T-cell (primary cell): Measurements from ENCODE around the gene CADM2. TPM values are rescaled to one million over a fixed set of nuclear protein-coding genes. Genes with fewer than 3 reads are reported as not detected.

Experiments used
- ATAC-seq, 4 experiments: fragments of 200-7000 bp in 3 of 4; fragments of 150-1000 bp in 1 of 4; cut with Tn5 transposase; replicated peaks in 1 of 4; 1 replicate in 3 of 4; 2 replicates in 1 of 4; pipeline ENCODE4 v1.10.0; 2021; ENCODE audit warnings: moderate library complexity in 3 of 4, mild to moderate bottlenecking in 2 of 4, moderate number of reproducible peaks in 1 of 4
- CTCF ChIA-PET, 2 donors: fragments of 300-600 bp; sonication (Branson Sonifier 250); formaldehyde crosslinking; loops; one replicate each; lab custom pipeline; 2022; ENCODE audit warnings: antibody characterized with exemption in 2 of 2; lab: Charles Lee
- POLR2A ChIA-PET, 2 donors: fragments of 300-600 bp; sonication (Branson Sonifier 250); formaldehyde crosslinking; loops; one replicate each; lab custom pipeline; 2022; ENCODE audit warnings: antibody characterized with exemption in 2 of 2; lab: Charles Lee
- DNase-seq, 35 experiments: peaks; one replicate each; pipeline versions ENCODE4 v3.0.0 to v3.0.0-alpha.2; 2013 to 2023
- H3K27ac ChIP-seq: one replicate; pipeline ENCODE4 v1.5.1; 2013; ENCODE audit warnings: low read length
- H3K27me3 ChIP-seq, 2 experiments: replicated peaks in 1 of 2; 1 replicate in 1 of 2; 2 replicates in 1 of 2; pipeline versions ENCODE4 v1.6.1 to v1.7.0; 2013; ENCODE audit warnings: low read length in 1 of 2, mixed read lengths in 1 of 2; ENCODE audit not compliant: control insufficient read depth in 2 of 2, insufficient read depth in 2 of 2; ENCODE audit errors: extremely low read depth in 1 of 2
- H3K36me3 ChIP-seq, 2 donors: 1 replicate in 1 of 2; 2 replicates in 1 of 2; pipeline versions ENCODE4 v1.6.1 to v1.7.0; 2013; ENCODE audit warnings: low read length in 1 of 2; ENCODE audit not compliant: control insufficient read depth in 2 of 2, insufficient read depth in 1 of 2; ENCODE audit errors: extremely low read depth in 1 of 2
- H3K4me1 ChIP-seq, 2 experiments: 1 replicate in 1 of 2; 2 replicates in 1 of 2; pipeline versions ENCODE4 v1.6.1 to v1.7.0; 2013; ENCODE audit warnings: low read length in 2 of 2, mixed read lengths in 1 of 2; ENCODE audit not compliant: insufficient read depth in 2 of 2, control insufficient read depth in 1 of 2; ENCODE audit errors: extremely low read depth in 1 of 2
- H3K4me3 ChIP-seq, 2 donors: 1 replicate in 1 of 2; 2 replicates in 1 of 2; pipeline versions ENCODE4 v1.5.1 to v1.7.0; 2013; ENCODE audit warnings: mild to moderate bottlenecking in 2 of 2, low read length in 1 of 2, moderate library complexity in 1 of 2; ENCODE audit not compliant: control insufficient read depth in 1 of 2; ENCODE audit errors: extremely low read depth in 1 of 2
- H3K9me3 ChIP-seq: 2 replicates; pipeline ENCODE4 v1.7.0; 2013
- H3K27ac Mint-ChIP-seq, 2 donors: one replicate each; pipeline ENCODE4 v1.8.0; 2020 to 2021; ENCODE audit warnings: mild to moderate bottlenecking in 2 of 2, mixed read lengths in 2 of 2
- H3K27me3 Mint-ChIP-seq, 2 donors: one replicate each; pipeline ENCODE4 v1.8.0; 2021 to 2022; ENCODE audit warnings: mixed read lengths in 2 of 2
- H3K36me3 Mint-ChIP-seq: one replicate; pipeline ENCODE4 v1.8.0; 2021; ENCODE audit warnings: mixed read lengths
- H3K4me1 Mint-ChIP-seq, 3 donors: one replicate each; pipeline ENCODE4 v1.8.0; 2020 to 2022; ENCODE audit warnings: mixed read lengths in 3 of 3, mild to moderate bottlenecking in 1 of 3
- H3K4me3 Mint-ChIP-seq, 3 donors: one replicate each; pipeline ENCODE4 v1.8.0; 2020 to 2022; ENCODE audit warnings: mild to moderate bottlenecking in 3 of 3, mixed read lengths in 3 of 3, moderate library complexity in 3 of 3
- H3K9me3 Mint-ChIP-seq, 3 donors: one replicate each; pipeline ENCODE4 v1.8.0; 2020 to 2022; ENCODE audit warnings: mixed read lengths in 3 of 3
- WGBS: methylation state at CpG from one replicate; pipeline ENCODE4 v1.1.5; 2013; ENCODE audit warnings: missing lambda C conversion rate; ENCODE audit not compliant: insufficient coverage; 5-methylcytosine and 5-hydroxymethylcytosine counted together
- total RNA-seq, 35 experiments: library from RNA in 6 of 35; stranded (reverse) in 6 of 35; fragments of 120-200 nt in 1 of 35; gene quantifications; one replicate each; pipeline versions ENCODE4 v1.2.1 to v1.2.4 and lab custom pipeline; 2013 to 2026

The CADM2 gene
- total RNA-seq, 5 donors from 2014 or later (not counting 1 experiment from before 2014, with no cell fraction given) = 0.23 to 0.25 TPM; not detected in 3

GRCh38 chr3:84980011-84980410 is 21.2 kb downstream of the CADM2 start:
- Histone ChIP-seq H3K4me3 (no peak overlapping the region), H3K4me1 (no peaks in the 10 kb centered on the region), H3K27me3 (no peaks in the 10 kb centered on the region), H3K9me3 (no peaks in the 10 kb centered on the region), H3K36me3 (no peaks in the 10 kb centered on the region), H3K27ac (no peak overlapping the region)
- DNase-seq (no peak), ATAC-seq (no peak)
- Mint-ChIP-seq H3K36me3 (no peaks in the 10 kb centered on the region), H3K27me3 (no peaks in the 10 kb centered on the region), H3K9me3 (peaks cover 0 to 8% (median 5%) of the 10 kb centered on the region in 3 donors), H3K4me1 (no peaks in the 10 kb centered on the region), H3K27ac (no peak overlapping the region), H3K4me3 (no peak overlapping the region)
- 92% methylated on average over 2 of the region's 3 CpGs for WGBS
- ChIA-PET POLR2A (no interaction called here), CTCF (no interaction called here)

- WGBS = 100% methylated on average over 1 of the region's 2 CpGs
- no peak overlapping the region for H3K4me3 ChIP-seq
Observed at GRCh38 chr3:84980456-84980855, 21.7 kb downstream of the CADM2 start.

GRCh38 chr3:84983490-84983889 is 24.7 kb downstream of the CADM2 start:
- Histone ChIP-seq H3K27me3 (no peaks in the 10 kb centered on the region), H3K4me3 (no peak overlapping the region), H3K36me3 (no peaks in the 10 kb centered on the region), H3K27ac (no peak overlapping the region), H3K4me1 (no peaks in the 10 kb centered on the region), H3K9me3 (no peaks in the 10 kb centered on the region)
- POLR2A ChIA-PET = no interaction called here
- H3K27ac Mint-ChIP-seq = no peak overlapping the region
- 60% methylated on average over 1 of the region's 3 CpGs for WGBS
- no peak for ATAC-seq
- no peak for DNase-seq
- H3K9me3 Mint-ChIP-seq = peaks cover 4 to 14% (median 12%) of the 10 kb centered on the region in 3 donors
- no peaks in the 10 kb centered on the region for H3K27me3 Mint-ChIP-seq
- no peak overlapping the region for H3K4me3 Mint-ChIP-seq
- CTCF ChIA-PET = interaction anchor here in 1 of 2 donors (0.6 kb wide), 1 partner anchor 35 kb away, joined by 3 read pairs; no protein-coding TSS in a partner anchor
- H3K4me1 Mint-ChIP-seq = no peaks in the 10 kb centered on the region
- H3K36me3 Mint-ChIP-seq = no peaks in the 10 kb centered on the region

More at GRCh38 chr3:84980456-84980855, 21.7 kb downstream of the CADM2 start:
- ChIA-PET POLR2A (no interaction called here), CTCF (no interaction called here)
- no peaks in the 10 kb centered on the region for H3K27me3 ChIP-seq
- Mint-ChIP-seq H3K9me3 (peaks cover 0 to 8% (median 5%) of the 10 kb centered on the region in 3 donors), H3K27ac (no peak overlapping the region), H3K36me3 (no peaks in the 10 kb centered on the region), H3K4me3 (no peak overlapping the region), H3K4me1 (no peaks in the 10 kb centered on the region), H3K27me3 (no peaks in the 10 kb centered on the region)
- H3K36me3 ChIP-seq = no peaks in the 10 kb centered on the region
- H3K27ac ChIP-seq = no peak overlapping the region
- DNase-seq (no peak), ATAC-seq (no peak)
- H3K9me3 ChIP-seq = no peaks in the 10 kb centered on the region
- H3K4me1 ChIP-seq = no peaks in the 10 kb centered on the region

- H3K27ac ChIP-seq = no peak overlapping the region
- no peaks in the 10 kb centered on the region for H3K4me1 ChIP-seq
- H3K27me3 Mint-ChIP-seq = no peaks in the 10 kb centered on the region
- H3K9me3 ChIP-seq = no peaks in the 10 kb centered on the region
- ChIA-PET CTCF (no interaction called here), POLR2A (no interaction called here)
- H3K4me3 ChIP-seq = no peak overlapping the region
- no peak overlapping the region for H3K27ac Mint-ChIP-seq
- no peaks in the 10 kb centered on the region for H3K4me1 Mint-ChIP-seq
- no peaks in the 10 kb centered on the region for H3K27me3 ChIP-seq
- DNase-seq = no peak
- ATAC-seq = no peak
- no peak overlapping the region for H3K4me3 Mint-ChIP-seq
- H3K36me3 ChIP-seq = no peaks in the 10 kb centered on the region
- H3K36me3 Mint-ChIP-seq = no peaks in the 10 kb centered on the region
- peaks cover 4 to 14% (median 13%) of the 10 kb centered on the region in 3 donors for H3K9me3 Mint-ChIP-seq
Observed at GRCh38 chr3:84984429-84984828, 25.6 kb downstream of the CADM2 start.

- Mint-ChIP-seq H3K27me3 (no peaks in the 10 kb centered on the region), H3K27ac (no peak overlapping the region), H3K9me3 (peaks cover 4 to 14% (median 10%) of the 10 kb centered on the region in 3 donors), H3K4me3 (no peak overlapping the region), H3K4me1 (no peaks in the 10 kb centered on the region), H3K36me3 (no peaks in the 10 kb centered on the region)
- no peak overlapping the region for H3K4me3 ChIP-seq
- ChIA-PET POLR2A (no interaction called here), CTCF (no interaction called here)
- DNase-seq (no peak), ATAC-seq (no peak)
- no peaks in the 10 kb centered on the region for H3K27me3 ChIP-seq
- H3K36me3 ChIP-seq = no peaks in the 10 kb centered on the region
- no CpG with 5 or more reads among the region's 1 CpG for WGBS
- no peaks in the 10 kb centered on the region for H3K9me3 ChIP-seq
- H3K4me1 ChIP-seq = no peaks in the 10 kb centered on the region
- no peak overlapping the region for H3K27ac ChIP-seq
Observed at GRCh38 chr3:84985795-84986194, 27.0 kb downstream of the CADM2 start.

- ChIA-PET POLR2A (no interaction called here), CTCF (no interaction called here)
- no peak overlapping the region for H3K27ac Mint-ChIP-seq
- H3K4me1 ChIP-seq = no peaks in the 10 kb centered on the region
- WGBS = no CpG with 5 or more reads among the region's 3 CpGs
- H3K4me3 Mint-ChIP-seq = no peak overlapping the region
- H3K27me3 Mint-ChIP-seq = no peaks in the 10 kb centered on the region
- H3K4me3 ChIP-seq = no peak overlapping the region
- no peak overlapping the region for H3K27ac ChIP-seq
- no peaks in the 10 kb centered on the region for H3K36me3 Mint-ChIP-seq
- H3K9me3 ChIP-seq = no peaks in the 10 kb centered on the region
- no peaks in the 10 kb centered on the region for H3K4me1 Mint-ChIP-seq
- H3K36me3 ChIP-seq = no peaks in the 10 kb centered on the region
- ATAC-seq = no peak
- H3K27me3 ChIP-seq = no peaks in the 10 kb centered on the region
- H3K9me3 Mint-ChIP-seq = peaks cover 12 to 19% (median 15%) of the 10 kb centered on the region in 3 donors
- DNase-seq = no peak
Observed at GRCh38 chr3:84987706-84988504, 29.1 kb downstream of the CADM2 start.
